GM20431 (cell line): ENCODE results near the gene FBXO38.

Experiments
- in situ Hi-C: fragments of 300-500 bp; cut with MseI, MboI; formaldehyde crosslinking; loops from one replicate; pipeline ENCODE4 v1.15.0; 2020; ENCODE audit warnings: low sequenced_read_pairs; ENCODE audit not compliant: unreplicated experiment

The FBXO38 gene, protein sequence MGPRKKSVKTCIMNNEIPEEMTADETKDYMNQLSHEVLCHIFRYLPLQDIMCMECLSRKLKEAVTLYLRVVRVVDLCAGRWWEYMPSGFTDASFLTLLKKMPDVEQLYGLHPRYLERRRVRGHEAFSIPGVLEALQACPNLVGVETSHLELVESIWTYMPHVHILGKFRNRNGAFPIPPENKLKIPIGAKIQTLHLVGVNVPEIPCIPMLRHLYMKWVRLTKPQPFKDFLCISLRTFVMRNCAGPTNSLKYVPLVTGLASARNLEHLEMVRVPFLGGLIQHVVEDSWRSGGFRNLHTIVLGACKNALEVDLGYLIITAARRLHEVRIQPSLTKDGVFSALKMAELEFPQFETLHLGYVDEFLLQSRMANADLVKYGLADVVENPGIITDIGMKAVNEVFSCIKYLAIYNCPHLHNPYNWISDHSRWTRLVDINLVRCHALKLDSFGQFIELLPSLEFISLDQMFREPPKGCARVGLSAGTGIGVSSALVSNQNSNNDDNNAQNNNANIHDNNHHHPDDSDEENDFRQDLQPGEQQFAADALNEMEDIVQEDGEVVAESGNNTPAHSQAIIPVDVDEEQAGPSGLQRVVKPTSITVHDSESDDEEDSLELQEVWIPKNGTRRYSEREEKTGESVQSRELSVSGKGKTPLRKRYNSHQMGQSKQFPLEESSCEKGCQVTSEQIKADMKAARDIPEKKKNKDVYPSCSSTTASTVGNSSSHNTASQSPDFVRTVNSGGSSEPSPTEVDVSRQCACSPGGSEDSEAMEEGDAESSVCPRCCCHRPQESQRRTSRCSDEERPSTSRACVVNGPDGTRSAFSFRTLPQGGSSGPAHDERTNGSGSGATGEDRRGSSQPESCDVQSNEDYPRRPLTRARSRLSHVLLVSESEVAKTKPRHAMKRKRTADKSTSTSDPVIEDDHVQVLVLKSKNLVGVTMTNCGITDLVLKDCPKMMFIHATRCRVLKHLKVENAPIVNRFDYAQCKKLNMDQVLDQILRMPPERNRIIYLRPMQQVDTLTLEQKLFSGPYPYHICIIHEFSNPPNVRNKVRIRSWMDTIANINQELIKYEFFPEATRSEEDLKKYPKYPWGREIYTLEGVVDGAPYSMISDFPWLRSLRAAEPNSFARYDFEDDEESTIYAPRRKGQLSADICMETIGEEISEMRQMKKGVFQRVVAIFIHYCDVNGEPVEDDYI

DNA sequence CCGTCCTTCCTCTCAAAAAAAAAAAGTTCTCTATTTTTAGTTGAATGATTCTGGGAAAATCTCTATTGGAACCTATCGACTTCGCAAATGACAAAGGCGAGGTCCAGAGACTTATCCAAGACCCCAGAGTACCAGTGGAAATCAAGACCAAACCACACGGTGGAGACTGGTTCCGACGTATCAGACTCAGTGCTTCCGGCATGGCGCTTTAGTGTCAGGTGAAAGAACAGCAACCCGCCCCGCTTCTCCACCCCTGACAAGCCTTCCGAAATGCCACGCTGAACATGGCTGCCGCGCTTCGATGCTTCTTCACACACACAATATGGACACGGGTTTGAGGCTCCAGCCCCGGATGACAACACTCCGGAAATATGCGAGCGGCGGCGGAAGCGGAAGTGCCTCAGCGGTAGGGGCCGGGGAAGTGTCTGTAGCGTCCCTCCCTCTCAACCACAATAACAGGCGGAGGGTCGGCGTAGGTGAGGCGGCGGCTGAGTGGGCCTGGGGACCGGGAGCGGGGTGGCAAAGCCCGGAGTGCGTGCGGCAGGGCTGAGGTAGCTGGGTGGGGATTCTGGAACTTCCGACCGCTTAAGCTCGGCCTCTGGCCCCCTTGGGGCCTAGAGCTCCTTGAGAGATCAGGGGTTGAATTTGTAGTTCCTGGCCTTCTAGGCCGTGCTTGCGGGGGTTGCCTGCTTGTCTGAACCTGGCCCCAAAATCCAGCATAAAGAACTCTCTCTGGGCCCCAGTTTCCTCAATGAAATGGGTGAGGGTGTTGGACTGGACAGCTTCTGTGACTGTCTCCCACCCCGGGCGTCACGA, at the start of gene FBXO38:
Gene FBXO38 (plus strand): TSS at position 395 of the 816 bp plus-strand sequence. CDS start 10,819 bp downstream, outside the sequence.
- in situ Hi-C loops = no loop called here

GRCh38 chr5:148335259-148335658, 48.5 kb upstream of the FBXO38 start, which contains the start of gene SPINK9:
Gene SPINK9 (plus strand): TSS chr5:148335559. CDS start chr5:148335614, 55 bp downstream.
- in situ Hi-C loops = no loop called here

- in situ Hi-C loops = no loop called here
These were observed 46.9 kb upstream of the FBXO38 start for GRCh38 chr5:148336704-148337435.

DNA sequence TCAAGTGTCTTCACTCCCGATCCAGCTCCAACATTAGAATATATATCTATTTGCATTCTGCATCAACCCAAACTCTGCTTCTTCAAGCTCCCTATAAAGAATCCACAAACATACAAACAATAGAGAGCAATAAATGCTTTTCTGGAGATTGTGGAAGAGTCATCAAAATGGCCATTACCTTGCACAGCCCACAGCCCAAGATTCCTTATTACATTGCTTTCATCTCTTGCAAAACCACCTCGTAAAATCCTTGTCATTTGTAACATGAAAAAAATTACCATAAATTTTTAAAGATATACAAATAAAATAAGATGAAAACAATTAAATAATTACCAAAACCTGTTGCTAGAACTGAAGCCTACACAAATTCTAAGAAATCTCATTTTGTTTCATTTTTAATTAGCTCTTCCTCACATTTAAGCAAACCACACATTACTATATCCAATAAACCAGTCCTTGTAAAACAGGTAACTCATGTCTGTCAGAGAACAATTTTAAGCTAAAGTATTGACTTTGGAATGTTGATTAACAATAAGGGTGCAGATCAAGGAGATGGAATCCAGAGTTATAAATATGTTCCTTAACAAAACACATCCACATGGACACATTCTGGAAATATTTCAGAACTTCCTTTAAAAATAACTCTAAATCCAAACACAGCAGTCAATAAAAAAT, 41.2 kb upstream of the FBXO38 start:
- in situ Hi-C loops = no loop called here

GRCh38 chr5:148343046-148343407, 40.7 kb upstream of the FBXO38 start:
- in situ Hi-C loops = no loop called here

DNA sequence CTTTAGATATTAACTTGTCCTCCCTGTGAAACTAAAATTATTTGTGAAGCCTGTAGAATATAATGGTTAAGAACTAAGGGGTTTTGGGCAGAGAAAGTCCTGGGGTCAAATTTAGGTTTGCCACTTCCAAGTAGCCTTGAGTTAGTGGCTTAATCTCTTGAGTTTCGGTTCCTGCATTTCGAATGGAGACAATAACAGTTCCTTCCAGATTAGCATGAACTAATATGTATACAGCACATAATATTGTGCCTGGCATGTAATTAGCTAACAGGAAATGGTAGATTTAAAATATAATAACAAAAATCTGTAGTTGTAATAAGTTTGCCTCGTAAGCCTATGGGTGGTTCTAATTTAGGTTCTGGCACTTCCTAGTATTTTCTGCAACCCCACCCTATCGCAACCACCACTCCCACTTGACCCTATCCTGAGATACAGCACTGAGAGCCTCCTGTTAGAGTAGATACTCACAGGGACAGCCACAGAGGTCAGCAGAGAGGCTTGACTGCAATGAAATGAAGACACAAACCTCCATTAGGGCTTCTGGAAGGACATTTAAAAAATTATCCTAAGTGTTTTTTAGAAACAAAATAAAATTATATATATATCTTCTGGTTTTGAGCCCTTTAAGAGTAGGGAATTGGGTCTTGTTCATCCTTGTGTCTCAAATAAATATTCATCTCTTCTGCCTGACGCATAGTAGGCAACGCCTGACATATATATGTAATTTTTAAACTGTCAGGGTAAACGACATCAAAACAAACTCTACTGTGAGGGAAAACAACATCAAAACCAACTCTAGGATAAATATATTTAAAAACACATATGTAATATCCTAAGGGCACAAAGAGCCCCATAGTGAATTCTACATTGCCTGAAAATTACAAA, 39.9 kb upstream of the FBXO38 start:
- in situ Hi-C loops = no loop called here

GRCh38 chr5:148347706-148348105, 36.1 kb upstream of the FBXO38 start:
- in situ Hi-C loops = no loop called here

GRCh38 chr5:148352696-148353095, 31.1 kb upstream of the FBXO38 start:
- in situ Hi-C loops = no loop called here

GRCh38 chr5:148353634-148354033, 30.1 kb upstream of the FBXO38 start:
- in situ Hi-C loops = no loop called here

DNA sequence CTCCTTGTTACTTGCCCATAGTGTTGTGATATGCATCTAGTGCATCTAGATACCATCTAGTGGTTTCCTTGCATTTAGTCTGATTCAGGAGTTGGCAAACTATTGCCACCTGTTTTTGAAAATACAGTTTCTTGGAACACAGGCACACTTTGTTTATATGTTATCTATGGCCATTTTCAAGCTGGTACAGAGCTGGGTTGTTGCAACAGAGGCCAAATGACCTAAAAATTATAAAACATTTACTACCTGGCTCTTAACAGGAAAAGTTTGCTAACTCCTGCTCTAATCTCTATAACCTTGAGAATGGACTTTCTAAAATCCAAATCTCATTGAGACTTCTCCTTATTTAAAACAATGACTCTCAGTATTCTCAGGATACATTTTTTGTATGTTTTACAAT, 19.4 kb upstream of the FBXO38 start:
- in situ Hi-C loops = no loop called here

GRCh38 chr5:148368299-148368698, 15.5 kb upstream of the FBXO38 start:
- in situ Hi-C loops = no loop called here

DNA sequence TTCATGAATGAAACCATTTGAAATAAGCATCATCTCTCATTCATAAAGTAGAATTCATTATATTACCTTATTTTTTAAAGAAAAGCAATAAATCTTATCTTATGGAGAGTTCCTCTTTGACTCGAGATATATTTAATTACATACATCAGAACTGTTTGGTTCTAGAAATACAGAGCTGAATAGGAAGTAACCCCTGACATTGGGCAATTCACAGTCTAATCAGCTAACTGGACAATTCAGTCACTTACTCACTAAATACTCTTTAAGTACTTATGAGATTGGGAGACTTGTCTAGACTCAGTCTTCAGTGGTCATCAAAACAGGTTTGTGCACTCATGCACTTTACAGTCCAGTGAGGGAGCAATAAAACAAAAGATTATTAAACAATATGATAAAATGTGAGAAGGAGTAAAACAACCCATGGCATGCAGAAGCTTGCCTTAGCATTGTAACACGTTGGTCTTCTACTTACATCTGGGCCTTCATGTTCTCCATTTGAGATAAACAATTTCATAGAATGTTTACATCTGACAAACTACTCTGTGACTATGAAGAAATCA, 11.5 kb upstream of the FBXO38 start:
- in situ Hi-C loops = no loop called here

DNA sequence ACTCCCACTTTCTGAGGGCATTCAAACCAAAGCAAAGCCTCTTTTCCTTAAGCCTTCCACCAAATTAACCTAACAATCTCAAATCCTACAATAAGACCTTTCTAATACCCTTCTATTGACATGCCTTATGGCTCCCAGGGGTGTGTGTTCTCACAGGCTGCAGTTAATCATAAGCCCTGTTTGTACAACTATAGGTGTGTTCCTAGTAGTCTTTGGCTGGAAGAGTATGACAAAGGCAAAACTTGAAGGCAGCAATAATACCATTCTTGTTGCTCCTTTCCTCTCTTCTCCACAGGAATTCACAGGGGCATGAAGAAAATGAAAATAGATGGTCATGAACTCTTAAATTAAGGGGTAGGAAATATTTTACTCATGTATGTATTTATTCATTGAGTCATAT, 10.9 kb upstream of the FBXO38 start:
- in situ Hi-C loops = no loop called here

DNA sequence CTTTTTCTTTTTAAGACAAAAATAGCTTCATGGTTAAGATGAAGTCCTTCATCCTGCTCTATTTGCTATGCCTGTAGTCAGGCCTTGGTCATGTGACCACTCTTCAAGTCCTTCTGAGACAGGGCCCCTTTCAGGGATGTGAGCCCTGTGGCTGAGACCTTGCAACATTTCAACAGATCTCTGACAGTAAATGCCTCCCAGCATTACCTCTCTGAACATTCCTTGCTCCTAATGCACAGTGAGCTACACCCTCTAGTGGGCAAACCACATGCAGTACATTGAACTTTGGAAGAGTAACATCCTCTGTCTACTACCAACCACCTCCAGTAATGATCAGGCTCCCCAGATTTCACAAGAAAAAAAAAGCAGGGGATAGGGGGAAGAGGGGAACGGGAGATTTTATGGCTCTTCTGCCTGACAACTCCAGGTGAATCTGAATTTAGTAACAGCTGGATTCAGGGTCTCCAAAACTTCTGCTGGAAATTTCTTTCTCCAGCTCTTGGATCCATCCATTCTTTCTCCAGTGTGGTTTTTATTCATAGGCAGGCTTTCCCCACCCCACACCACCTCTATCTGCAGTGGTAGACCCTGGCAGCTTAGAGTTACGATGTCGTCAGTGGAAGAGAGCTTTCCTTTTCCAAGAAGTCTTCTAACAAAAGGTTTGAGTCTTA, 8.9 kb upstream of the FBXO38 start:
- in situ Hi-C loops = no loop called here

GRCh38 chr5:148376198-148376597, 7.6 kb upstream of the FBXO38 start:
- in situ Hi-C loops = no loop called here

DNA sequence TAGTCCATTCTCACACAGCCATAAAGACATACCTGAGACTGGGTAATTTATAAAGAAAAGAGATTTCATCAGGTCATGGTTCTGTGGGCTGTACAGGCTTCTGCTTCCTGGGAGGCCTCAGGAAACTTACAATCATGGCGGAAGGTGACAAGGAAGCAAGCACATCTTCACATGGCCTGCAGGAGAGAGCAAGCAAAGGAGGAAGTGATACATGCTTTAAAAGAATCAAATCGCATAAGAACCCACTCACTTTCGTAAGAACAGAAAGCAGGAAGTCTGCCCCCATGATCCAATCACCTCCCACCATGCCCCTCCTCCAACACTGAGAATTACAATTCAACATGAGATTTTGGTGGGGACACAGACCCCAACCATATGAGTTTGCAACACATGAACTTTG, 5.1 kb upstream of the FBXO38 start:
- in situ Hi-C loops = no loop called here

GRCh38 chr5:148379340-148379739, 4.4 kb upstream of the FBXO38 start:
- in situ Hi-C loops = no loop called here
